ENCODE results near the gene STAG1. TPM values are rescaled to one million over a fixed set of nuclear protein-coding genes. Genes with fewer than 3 reads are reported as not detected.

Gene STAG1
- total RNA-seq, 4 donors from 2014 or later, result 39.3 to 53.3 (median 51.3) TPM

- no peak for ATAC-seq
- WGBS, 2 donors (ENCODE audit: low coverage in 1 of 2), result 58 to 78% methylated on average over 1 of the region's 1 CpG
These were observed 239.8 kb downstream of the STAG1 start for GRCh38 chr3:136512381-136512780.

GRCh38 chr3:136505676-136506075 lies 246.5 kb downstream of the STAG1 start:
- Histone ChIP-seq H3K4me3 (no peak overlapping the region), H3K36me3 (peaks cover 0 to 13% of the 10 kb centered on the region in 2 donors), H3K27me3 (no peaks in the 10 kb centered on the region), H3K27ac (no peak overlapping the region), H3K9me3 (no peaks in the 10 kb centered on the region), H3K4me1 (no peaks in the 10 kb centered on the region)
- 80% methylated on average over 1 of the region's 1 CpG; no CpG with 5 or more reads in 1 of the 2 donors for WGBS, 2 donors (ENCODE audit: low coverage in 1 of 2)
- TF ChIP-seq CTCF (IDR thresholded peaks at IDR 0.05), result no peak
- no peak for TF ChIP-seq EP300 (IDR thresholded peaks at IDR 0.05)
- no peak for TF ChIP-seq POLR2AphosphoS5 (IDR thresholded peaks at IDR 0.05)
- TF ChIP-seq POLR2A (IDR thresholded peaks at IDR 0.05), result no peak
- ATAC-seq, result no peak

More at GRCh38 chr3:136512381-136512780, 239.8 kb downstream of the STAG1 start:
- Histone ChIP-seq H3K36me3 (peaks cover 0 to 7% of the 10 kb centered on the region in 2 donors), H3K27me3 (no peaks in the 10 kb centered on the region), H3K9me3 (no peaks in the 10 kb centered on the region), H3K4me3 (no peak overlapping the region), H3K27ac (peak overlapping the region in 1 of 4 donors; percentile 39), H3K4me1 (peaks cover 0 to 12% (median 0%) of the 10 kb centered on the region in 3 donors)
- TF ChIP-seq POLR2AphosphoS5 (IDR thresholded peaks at IDR 0.05), result no peak
- TF ChIP-seq CTCF (IDR thresholded peaks at IDR 0.05), result no peak
- TF ChIP-seq POLR2A (IDR thresholded peaks at IDR 0.05), result no peak
- TF ChIP-seq EP300 (IDR thresholded peaks at IDR 0.05), result no peak

DNA sequence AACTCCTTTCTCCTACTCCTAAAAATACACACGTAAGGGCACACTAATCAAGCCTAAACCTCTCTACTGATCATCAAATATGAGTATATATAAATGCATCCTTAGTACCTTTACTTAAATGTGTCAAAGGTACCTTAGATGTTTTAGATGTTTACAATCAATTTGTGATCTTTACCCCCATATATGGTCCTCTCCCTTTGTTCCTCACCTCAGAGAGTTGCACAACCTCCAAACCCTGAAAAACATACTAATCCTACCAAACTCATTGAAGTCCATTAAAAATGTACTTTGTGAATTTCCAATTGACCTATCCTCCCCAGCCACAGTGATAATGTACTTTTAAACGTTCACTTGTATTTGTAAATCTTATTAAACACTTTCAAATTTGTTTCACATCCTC lies 249.1 kb downstream of the STAG1 start:
- WGBS, 2 donors (ENCODE audit: low coverage in 1 of 2), result 71 to 80% methylated on average over 2 of the region's 2 CpGs
- ATAC-seq, result no peak
- TF ChIP-seq EP300 (IDR thresholded peaks at IDR 0.05) (no peak), CTCF (IDR thresholded peaks at IDR 0.05) (no peak), POLR2AphosphoS5 (IDR thresholded peaks at IDR 0.05) (no peak), POLR2A (IDR thresholded peaks at IDR 0.05) (no peak)

GRCh38 chr3:136498919-136499447 lies 253.2 kb downstream of the STAG1 start:
- WGBS, 2 donors (ENCODE audit: low coverage in 1 of 2), result 86 to 93% methylated on average over 5 of the region's 6 CpGs
- Histone ChIP-seq H3K36me3 (peaks cover 0 to 32% of the 10 kb centered on the region in 2 donors), H3K4me3 (no peak overlapping the region), H3K9me3 (no peaks in the 10 kb centered on the region), H3K27me3 (no peaks in the 10 kb centered on the region), H3K27ac (no peak overlapping the region), H3K4me1 (no peaks in the 10 kb centered on the region)
- ATAC-seq, result no peak
- TF ChIP-seq CTCF (IDR thresholded peaks at IDR 0.05) (no peak), POLR2AphosphoS5 (IDR thresholded peaks at IDR 0.05) (no peak), EP300 (IDR thresholded peaks at IDR 0.05) (no peak), POLR2A (IDR thresholded peaks at IDR 0.05) (no peak)

More for the DNA sequence above, 249.1 kb downstream of the STAG1 start:
- no peaks in the 10 kb centered on the region for H3K4me1 ChIP-seq
- no peak overlapping the region for H3K4me3 ChIP-seq
- H3K27me3 ChIP-seq, result no peaks in the 10 kb centered on the region
- H3K36me3 ChIP-seq, result peaks cover 0 to 23% of the 10 kb centered on the region in 2 donors
- H3K27ac ChIP-seq, result no peak overlapping the region
- H3K9me3 ChIP-seq, result no peaks in the 10 kb centered on the region

DNA sequence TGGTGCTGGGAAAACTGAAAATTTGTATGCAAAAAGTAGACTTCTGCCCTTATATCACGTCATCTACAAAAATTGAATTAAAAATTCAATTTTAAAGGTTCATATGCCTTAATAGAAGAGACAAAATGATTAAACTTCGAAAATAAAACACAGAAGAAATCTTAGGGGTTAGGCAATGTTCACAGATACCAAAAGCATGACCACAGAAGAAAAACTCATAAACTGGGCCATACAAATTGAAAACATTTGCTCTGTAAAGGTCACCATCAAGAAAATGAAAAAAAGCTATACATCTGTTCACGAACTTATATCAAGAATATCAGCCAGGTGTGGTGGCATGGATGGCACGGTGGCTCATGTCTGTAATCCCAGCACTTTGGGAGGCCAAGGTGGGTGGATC lies 257.0 kb downstream of the STAG1 start:
- TF ChIP-seq POLR2A (IDR thresholded peaks at IDR 0.05) (no peak), CTCF (IDR thresholded peaks at IDR 0.05) (no peak), EP300 (IDR thresholded peaks at IDR 0.05) (no peak), POLR2AphosphoS5 (IDR thresholded peaks at IDR 0.05) (no peak)
- Histone ChIP-seq H3K27ac (no peak overlapping the region), H3K27me3 (no peaks in the 10 kb centered on the region), H3K9me3 (no peaks in the 10 kb centered on the region), H3K4me1 (no peaks in the 10 kb centered on the region), H3K36me3 (peaks cover 0 to 55% of the 10 kb centered on the region in 2 donors), H3K4me3 (no peak overlapping the region)
- 92 to 95% methylated on average over 2 to 3 of the region's 4 CpGs for WGBS, 2 donors (ENCODE audit: low coverage in 1 of 2)
- ATAC-seq, result no peak
